Activated CD8-positive, alpha-beta memory T cell treated with anti-CD3 and anti-CD28 coated beads for 36 hours (primary cell): ENCODE results near the gene TIMM17B. TPM values are rescaled to one million over a fixed set of nuclear protein-coding genes. Genes with fewer than 3 reads are reported as not detected.

ENCODE experiments used
- CTCF ChIA-PET: fragments of 350-600 bp; sonication (Branson Sonifier 250); formaldehyde crosslinking; loops from one replicate; lab custom pipeline; 2021; ENCODE audit warnings: antibody characterized with exemption; lab: Charles Lee
- POLR2A ChIA-PET: fragments of 350-600 bp; sonication (Branson Sonifier 250); formaldehyde crosslinking; loops from one replicate; lab custom pipeline; 2021; ENCODE audit warnings: antibody characterized with exemption; lab: Charles Lee
- total RNA-seq, 2 experiments: library from RNA; stranded (reverse); gene quantifications; one replicate each; pipeline ENCODE4 v1.2.3, GENCODE V29; 2021

Gene TIMM17B
- 10 to 100 TPM; 82.4 to 85.3 TPM for total RNA-seq

DNA sequence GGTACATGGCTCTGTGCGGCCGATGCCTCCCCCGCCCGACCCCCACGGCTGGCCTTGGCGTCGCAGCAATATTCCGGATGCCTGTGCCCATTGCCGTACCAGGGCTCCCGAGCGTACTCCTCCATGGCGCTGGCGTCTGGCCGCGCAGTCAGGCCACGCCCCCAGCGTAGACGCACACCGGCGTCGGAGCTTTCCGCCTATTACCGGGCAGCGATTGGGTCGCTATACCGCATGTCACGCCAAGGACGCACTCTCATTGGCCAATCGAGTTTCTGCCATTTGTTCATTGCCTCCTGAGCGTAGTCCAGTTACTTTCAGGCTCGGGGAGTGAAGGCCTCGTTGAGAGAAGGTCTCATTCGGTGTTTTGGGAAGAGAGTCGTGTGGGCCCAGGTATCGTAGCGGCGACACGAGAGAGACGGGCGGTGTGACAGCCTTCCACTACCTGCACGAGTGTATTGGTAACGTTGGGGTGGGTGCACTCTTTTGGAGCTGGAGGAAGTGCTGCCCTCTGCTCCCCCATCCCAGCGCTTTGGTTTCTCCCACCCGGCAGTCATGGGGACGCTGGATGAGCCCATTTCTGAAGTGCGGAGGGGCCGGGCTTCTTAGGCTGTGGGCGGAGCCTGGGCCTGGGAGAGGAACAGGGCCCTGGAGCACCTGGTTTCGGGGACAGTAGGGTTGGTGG is at the start of gene TIMM17B, which contains the start of gene PQBP1:
TSS of gene TIMM17B (minus strand) at position 144 of the 682 bp plus-strand sequence. CDS start at position 125, 19 bp downstream.
TSS of gene PQBP1 (plus strand) at position 306 of the 682 bp plus-strand sequence. CDS start 580 bp downstream, outside the sequence.
- ChIA-PET CTCF (interaction anchor here (0.9 to 1.0 kb wide), 3 partner anchors 14 to 40 kb away, joined by 3 read pairs; no protein-coding TSS in a partner anchor), POLR2A (interaction anchor here (0.5 to 2.0 kb wide), 5 partner anchors 13 to 172 kb away, joined by 3 to 14 read pairs (median 4); partner anchors contain the start of genes HDAC6 and SLC35A2)

DNA sequence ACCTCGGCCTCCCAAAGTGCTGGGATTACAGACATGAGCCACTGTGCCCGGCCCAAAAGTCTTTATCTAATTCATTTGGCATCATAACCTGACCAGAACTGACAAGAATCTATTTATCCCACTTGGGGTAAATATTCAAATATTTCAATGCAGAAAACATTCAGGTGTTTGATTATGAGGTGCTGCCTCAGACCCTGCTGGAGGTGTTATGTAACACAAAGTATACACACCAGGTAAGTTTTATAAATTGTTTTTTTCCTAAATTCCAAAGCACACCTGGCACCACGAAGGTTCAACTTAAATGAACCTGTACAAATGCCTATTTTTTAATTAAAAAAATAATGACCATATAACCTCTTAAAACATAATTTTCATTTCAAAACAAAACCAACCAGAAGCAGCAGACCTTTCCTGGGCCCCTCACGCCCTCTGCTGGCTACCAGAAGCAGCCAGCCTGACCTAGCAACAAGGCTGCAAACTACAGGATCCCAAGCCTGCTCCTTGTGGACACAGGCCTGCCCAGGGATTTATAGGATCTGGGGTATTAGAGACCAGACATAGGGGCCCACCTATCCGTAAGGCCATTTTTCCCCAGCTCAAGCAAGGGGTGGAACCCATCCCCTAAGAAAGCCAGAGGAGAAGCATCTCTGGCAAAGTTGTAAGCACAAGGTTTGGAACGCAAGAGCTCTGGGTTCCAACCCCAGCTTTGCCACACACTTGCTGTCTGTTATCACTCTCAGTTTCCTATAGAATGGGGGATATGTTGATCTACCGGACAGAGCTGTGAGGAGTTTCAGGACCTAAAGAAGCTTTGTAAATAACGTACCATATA is 48.2 kb upstream of the TIMM17B start:
- POLR2A ChIA-PET, result interaction anchor here (1.0 kb wide), 1 partner anchor 9 kb away, joined by 3 read pairs; no protein-coding TSS in a partner anchor
- CTCF ChIA-PET, result interaction anchor here (1.0 to 1.5 kb wide), 5 partner anchors 10 to 55 kb away, joined by 3 to 4 read pairs (median 4); no protein-coding TSS in a partner anchor

DNA sequence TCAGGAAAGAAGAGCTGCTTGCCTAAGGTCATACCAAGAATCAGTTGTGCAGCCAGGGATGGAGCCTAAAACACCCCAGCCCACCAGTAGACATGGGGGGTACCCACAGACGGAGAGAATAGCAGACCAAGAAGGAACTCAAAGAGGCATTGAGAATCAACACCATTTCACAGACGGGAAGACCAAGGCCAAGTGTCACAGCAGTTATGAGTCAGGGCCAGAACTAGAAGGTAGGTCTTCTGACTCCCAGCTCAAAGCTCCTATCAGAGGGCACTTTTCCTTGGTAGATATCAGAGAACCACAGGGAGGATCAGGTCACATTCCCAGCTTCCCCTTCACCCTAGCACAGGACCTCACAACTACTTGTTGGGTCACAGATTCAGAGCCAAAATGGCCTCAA is 45.3 kb upstream of the TIMM17B start:
- ChIA-PET POLR2A (interaction anchor here (1.2 to 1.6 kb wide), 2 partner anchors 24 to 51 kb away, joined by 4 to 6 read pairs; partner anchors contain the start of gene PIM2), CTCF (interaction anchor here (1.2 kb wide), 1 partner anchor 13 kb away, joined by 3 read pairs; no protein-coding TSS in a partner anchor)

DNA sequence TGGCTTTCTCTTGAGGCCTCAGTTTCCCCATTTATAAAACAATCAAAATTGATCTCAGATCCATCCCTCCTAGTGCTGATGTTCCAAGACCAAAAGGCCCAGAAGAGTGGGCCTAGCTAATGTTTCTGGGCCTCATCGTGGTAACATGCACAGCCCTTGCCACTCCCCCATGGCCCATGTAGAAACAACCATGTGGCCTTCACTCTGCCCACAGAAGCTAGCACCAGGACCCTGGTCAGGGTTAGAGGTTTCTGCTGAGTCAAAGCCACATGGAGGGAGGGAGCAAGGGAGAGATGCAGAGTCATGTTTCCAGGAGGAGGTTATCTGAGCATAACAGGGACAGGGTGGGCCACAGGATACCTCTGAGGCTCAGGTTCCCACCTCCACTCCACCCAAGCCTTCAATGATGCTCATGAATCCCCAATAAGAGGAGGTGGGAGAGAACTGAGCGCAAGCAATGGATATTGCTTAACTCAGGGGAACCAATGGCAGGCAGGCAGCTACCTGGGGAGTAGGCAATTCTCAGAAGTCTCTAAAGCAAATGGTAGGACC is 42.9 kb upstream of the TIMM17B start:
- CTCF ChIA-PET, result interaction anchor here (0.5 to 2.6 kb wide), 4 partner anchors 21 to 284 kb away, joined by 3 to 13 read pairs (median 4); partner anchors contain the start of gene PIM2
- POLR2A ChIA-PET, result interaction anchor here (0.7 to 6.7 kb wide), 2 partner anchors 21 to 42 kb away, joined by 3 to 76 read pairs; partner anchors contain the start of genes PIM2 and PQBP1

DNA sequence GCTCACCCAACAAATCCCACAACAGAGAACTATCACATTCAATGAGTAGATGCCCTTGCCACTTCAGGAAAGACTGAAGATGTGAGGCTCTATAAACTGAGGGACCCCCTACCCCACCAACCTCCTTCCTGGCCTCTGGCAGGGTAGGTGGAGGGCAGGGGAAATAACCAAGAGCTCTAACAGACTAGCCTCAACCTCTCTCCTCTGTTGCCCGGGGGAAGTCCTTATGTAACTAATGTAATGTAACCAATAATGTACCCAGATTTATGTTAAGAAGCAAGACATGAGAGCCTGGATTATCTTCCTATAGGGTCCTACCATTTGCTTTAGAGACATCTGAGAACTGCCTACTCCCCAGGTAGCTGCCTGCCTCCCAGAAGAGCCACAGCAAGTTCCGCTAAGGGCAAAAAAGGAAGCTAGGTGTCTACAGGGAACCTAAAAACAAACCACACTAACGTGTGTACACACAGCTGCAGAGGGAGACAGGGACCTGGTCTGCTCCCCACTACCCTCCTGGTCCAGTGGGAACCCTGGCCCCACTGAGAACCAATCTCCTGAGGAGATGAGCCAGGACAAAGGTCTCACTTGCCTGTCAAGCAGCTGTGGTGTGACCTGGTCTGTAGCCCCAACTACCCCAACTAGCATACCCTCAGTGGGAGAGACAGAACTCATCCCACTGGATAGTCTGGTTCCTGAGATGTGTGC is 42.1 kb upstream of the TIMM17B start:
- ChIA-PET POLR2A (interaction anchor here (0.7 to 6.7 kb wide), 3 partner anchors 21 to 42 kb away, joined by 3 to 76 read pairs (median 8); partner anchors contain the start of genes PIM2, PQBP1 and SLC35A2), CTCF (interaction anchor here (0.6 to 2.6 kb wide), 6 partner anchors 9 to 81 kb away, joined by 3 to 13 read pairs (median 4); partner anchors contain the start of gene PIM2)

DNA sequence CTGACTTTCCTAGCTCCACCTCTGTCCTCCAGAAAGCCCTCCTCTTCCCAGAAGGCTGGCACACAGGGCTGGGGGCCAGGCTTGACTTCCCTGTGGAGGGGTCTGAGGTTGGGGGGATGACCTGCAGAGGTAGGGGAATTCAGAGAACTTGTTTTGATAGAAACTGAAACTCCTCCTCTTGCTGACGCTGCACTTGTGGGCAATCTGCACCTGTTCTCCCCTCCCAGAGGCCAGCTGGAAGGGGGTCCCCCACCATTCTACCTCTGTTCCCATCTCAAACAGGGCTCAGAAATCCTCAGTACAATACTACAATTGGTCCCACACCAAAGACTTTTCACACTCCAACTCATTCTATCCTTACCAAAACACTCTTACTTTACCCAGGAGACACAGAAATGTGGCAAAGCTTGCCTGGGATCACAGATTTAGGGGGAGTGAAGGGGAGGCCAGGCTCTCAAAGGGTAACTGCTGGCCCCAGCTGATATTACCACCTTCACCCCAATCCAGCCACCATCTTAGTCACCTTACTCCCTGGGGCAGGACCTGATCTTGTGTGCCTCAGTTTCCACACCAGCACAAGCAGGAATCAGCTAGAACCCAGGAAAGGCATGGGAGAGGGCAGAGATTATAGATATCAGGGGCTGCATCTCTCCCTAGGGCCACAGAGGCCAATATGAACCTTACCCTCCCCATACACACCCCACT is 41.3 kb upstream of the TIMM17B start:
- POLR2A ChIA-PET, result interaction anchor here (0.8 to 6.7 kb wide), 4 partner anchors 16 to 105 kb away, joined by 3 to 76 read pairs (median 6); partner anchors contain the start of genes PIM2, SLC35A2 and TFE3
- CTCF ChIA-PET, result interaction anchor here (0.6 to 1.6 kb wide), 5 partner anchors 21 to 82 kb away, joined by 3 to 6 read pairs (median 3); no protein-coding TSS in a partner anchor

DNA sequence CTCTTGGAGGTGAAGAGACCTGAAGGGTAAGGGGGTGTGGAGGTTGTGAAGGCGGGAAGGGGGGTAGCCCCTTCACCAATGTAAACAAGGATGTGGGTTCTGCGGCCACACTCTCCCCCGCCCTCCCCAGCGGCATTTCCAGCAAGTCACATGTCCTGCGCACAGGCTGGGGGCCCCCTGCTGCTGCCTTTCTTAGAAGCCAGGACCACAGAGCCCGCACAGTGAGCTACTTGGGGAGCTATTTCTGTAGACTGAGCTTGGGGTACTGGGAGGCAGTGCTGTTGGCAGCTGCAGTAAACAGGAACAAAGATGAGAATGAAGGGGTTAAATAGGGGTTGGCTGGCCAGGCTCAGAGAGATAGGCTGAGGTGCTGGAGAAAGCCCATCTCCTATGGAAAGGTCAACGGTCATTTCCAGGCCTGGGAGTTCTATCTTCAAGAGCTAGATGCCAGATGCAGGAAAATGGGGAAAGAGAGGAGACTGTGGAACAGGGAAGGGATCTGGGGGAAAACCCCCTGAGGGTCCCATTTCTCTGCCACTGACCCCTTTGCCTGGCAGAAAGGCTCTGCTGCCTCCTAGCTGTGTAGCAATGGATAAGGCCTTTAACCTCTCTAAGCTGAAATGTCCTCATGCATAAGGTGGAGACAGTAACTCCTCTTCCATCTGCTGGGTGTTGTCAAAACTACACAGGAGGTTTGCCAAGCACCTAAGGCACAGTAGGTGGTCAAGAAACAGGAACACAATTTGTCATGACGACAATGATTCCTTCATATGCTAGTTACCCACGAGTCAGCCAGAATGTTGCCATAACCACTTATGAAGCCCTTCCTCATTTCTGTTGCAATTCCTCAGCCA is 39.7 kb upstream of the TIMM17B start:
- ChIA-PET POLR2A (interaction anchor here (0.6 to 6.7 kb wide), 6 partner anchors 9 to 224 kb away, joined by 3 to 76 read pairs (median 6); partner anchors contain the start of genes PIM2 and SLC35A2), CTCF (interaction anchor here (0.7 to 2.0 kb wide), 8 partner anchors 13 to 306 kb away, joined by 3 to 9 read pairs (median 3); partner anchors contain the start of genes PIM2, PQBP1, SLC35A2 and TIMM17B)

DNA sequence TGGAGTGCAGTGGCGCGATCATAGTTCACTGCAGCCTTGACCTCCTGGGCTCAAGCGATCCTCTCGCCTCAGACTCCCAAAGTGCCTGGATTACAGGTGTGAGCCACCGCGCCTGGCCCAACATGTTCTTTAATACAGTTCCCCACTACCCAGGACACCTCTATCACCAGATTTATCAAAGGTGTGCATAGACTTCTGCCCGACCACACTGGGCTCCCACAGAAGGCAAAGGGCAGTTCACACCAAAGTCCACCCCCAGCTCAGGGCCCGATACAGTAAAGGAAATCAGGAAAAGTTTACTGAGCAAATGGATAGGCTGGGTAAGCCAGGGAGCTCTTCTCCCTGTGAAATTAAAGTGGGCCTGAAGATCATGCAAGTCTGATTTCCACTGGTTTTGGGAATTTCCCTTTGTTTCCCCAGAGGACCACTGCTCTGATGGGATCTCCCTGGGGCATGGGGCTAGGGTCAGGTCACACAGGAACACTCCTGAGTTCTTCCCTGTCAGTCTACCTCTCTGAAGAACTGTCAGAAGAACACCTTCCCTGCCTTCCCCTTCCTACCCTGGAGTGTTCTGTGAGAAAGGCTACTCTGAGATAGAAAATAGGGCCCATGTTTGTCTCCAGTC is 39.0 kb upstream of the TIMM17B start:
- ChIA-PET CTCF (interaction anchor here (1.0 to 2.0 kb wide), 5 partner anchors 13 to 305 kb away, joined by 3 to 9 read pairs (median 5); partner anchors contain the start of gene SLC35A2), POLR2A (interaction anchor here (1.1 to 6.7 kb wide), 4 partner anchors 10 to 25 kb away, joined by 3 to 76 read pairs (median 8); partner anchors contain the start of genes PIM2 and SLC35A2)

DNA sequence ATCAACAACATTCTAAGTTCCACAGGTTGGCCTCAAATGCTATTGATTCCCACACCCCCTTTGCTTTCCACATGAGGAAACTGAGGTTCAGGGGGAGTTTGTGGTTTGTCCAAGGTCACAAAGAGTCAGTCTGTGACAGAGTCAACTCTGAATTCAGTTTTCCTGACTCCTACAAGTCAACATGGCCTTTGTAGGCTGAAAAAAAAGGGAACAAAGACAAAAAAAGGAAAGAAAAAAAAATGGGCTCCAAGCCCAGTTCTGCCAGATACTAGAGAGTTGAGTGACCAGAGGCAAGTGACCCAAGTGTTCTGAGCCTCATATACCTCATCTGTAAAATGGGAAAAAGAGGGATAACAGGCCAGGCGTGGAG is 37.7 kb upstream of the TIMM17B start:
- POLR2A ChIA-PET, result interaction anchor here (6.7 kb wide), 1 partner anchor 16 kb away, joined by 76 read pairs; the partner anchor contains the start of gene PIM2
- CTCF ChIA-PET, result interaction anchor here (0.6 to 0.7 kb wide), 2 partner anchors 15 to 81 kb away, joined by 3 to 6 read pairs; no protein-coding TSS in a partner anchor

DNA sequence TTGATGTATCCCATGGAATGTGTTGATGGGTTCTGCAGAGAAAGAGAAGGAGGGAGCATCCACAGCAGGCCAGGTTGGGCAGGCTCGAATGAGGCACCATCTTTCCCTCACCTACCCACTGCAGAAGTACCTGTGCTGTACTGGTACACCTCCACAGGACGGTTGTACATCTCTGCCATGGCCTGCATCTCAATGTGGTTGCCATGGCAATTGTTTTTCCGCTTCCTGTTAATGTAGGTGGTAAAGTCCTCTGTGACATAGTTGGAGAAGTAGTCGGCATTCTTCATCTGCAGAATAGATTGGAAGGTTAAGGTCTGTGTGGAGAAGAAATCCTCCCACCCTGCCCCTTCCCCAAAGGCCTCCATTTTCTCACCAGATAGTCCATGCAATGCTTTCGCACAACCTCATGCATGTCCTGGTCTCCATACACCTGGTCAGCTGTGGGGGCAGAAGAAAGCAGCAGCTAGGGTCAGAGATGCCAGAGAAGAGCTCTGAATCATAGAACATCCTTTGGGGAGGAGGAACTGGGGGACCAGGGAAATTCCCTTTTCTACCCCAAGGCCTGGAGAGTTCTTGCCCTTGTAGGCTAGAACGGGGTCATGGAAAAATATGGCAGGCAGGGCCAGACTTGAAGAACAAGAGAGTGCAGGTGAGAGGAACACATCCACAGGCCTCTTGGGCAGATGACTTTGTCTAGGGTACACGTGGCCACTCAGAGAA is 37.2 kb upstream of the TIMM17B start:
- ChIA-PET POLR2A (no interaction called here), CTCF (interaction anchor here (0.6 to 0.9 kb wide), 2 partner anchors 15 to 80 kb away, joined by 3 to 4 read pairs; no protein-coding TSS in a partner anchor)

DNA sequence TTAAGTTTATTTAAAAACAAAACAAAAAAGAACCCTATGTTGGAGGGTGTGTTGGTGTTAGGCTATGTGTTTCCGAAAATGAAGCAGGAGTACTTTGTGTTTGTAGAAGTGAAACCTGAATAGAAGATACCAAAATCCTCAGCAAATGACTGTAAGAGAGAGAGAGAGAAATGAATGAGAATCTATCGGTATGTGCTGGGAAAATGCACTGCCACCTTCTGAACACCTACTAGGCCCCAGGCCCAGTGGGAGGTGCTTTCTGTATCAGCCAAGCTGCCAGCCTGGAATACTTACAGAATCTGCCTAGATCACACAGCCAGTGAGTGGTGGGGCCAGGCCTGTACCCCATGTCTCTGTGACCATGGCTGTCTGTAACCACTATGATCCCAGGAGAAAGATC is 36.2 kb upstream of the TIMM17B start:
- POLR2A ChIA-PET, result interaction anchor here (0.7 kb wide), 1 partner anchor 197 kb away, joined by 5 read pairs; no protein-coding TSS in a partner anchor
- CTCF ChIA-PET, result interaction anchor here (0.9 kb wide), 1 partner anchor 14 kb away, joined by 4 read pairs; no protein-coding TSS in a partner anchor

DNA sequence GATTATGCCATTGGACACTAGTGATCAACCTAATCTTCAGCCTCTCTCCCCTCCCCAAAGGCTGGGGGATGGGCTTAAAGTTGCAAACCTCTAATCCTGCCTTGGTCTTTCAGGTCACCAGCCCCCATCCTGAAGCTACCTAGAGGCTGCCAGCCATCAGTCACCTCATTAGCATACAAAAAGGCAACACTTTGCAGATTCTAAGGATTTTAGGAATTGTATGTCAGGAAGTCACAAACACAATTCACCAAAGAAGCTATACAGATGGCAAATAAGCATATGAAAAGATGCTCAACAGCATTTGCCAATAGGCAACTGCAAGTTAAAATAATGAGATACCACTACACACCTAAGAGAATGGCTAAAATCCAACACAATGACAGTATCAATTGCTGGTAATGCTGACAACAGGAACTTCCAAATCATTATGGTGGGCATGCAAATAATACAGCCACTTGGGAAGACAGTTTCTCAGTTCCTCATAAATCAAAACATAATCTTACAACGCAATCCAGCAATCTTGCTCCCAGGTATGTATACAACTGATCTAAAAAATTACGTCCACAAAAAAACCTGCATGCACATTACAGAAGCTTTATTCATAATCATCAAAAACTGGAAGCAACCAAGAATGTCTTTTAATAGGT is 30.3 kb upstream of the TIMM17B start:
- ChIA-PET POLR2A (no interaction called here), CTCF (no interaction called here)

DNA sequence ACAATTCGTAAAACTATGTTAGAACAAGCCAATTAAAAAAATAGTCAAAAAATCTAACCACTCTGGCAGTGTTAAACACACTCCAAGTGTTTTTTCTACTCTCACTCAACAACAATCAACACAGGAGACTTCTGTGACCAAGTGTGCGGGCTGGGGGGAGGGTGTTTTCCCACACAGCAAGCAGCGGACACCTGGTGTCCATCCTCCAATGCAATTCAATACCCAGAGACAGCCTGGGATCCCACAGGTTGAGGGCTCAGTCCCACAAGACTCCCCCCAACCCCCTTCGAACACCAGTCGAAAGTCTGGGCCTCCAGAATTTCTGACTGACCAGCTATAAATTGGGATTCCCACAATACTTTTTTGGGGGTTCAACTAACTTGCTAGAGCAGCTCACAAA is 29.6 kb upstream of the TIMM17B start:
- ChIA-PET POLR2A (no interaction called here), CTCF (no interaction called here)

DNA sequence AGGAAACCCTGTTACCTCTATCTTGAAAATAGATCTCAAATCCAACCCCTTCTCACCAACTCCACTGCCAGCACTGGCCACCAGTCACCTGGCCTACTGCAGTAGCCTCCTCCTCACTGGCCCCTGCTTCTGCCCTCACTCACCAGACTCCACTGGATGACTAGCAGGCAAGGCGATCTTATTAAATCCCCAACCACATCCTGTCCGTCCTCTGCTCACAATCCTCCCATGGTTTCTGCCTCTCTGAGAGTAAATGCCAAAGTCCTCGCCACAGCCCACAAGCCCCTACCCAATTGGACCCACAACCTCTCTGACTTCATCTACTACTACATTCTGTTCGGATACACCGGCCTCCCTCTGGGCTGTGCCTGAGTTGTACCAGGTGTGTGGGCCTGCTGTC is 26.7 kb upstream of the TIMM17B start:
- CTCF ChIA-PET, result interaction anchor here (1.1 kb wide), 1 partner anchor 13 kb away, joined by 5 read pairs; no protein-coding TSS in a partner anchor
- POLR2A ChIA-PET, result no interaction called here
